ENCODE data around the gene OCEL1. TPM values are rescaled to one million over a fixed set of nuclear protein-coding genes. Genes with fewer than 3 reads are reported as not detected.
A peak's percentile ranks its signal among the peaks of the same experiment; 100 is the strongest.

OCEL1 gene
- total and polyA plus RNA-seq, 2 of the 13 experiments (the other 11 are each of a cell fraction or from before 2014, with no cell fraction given), result 10.6 to 17.2 TPM

DNA sequence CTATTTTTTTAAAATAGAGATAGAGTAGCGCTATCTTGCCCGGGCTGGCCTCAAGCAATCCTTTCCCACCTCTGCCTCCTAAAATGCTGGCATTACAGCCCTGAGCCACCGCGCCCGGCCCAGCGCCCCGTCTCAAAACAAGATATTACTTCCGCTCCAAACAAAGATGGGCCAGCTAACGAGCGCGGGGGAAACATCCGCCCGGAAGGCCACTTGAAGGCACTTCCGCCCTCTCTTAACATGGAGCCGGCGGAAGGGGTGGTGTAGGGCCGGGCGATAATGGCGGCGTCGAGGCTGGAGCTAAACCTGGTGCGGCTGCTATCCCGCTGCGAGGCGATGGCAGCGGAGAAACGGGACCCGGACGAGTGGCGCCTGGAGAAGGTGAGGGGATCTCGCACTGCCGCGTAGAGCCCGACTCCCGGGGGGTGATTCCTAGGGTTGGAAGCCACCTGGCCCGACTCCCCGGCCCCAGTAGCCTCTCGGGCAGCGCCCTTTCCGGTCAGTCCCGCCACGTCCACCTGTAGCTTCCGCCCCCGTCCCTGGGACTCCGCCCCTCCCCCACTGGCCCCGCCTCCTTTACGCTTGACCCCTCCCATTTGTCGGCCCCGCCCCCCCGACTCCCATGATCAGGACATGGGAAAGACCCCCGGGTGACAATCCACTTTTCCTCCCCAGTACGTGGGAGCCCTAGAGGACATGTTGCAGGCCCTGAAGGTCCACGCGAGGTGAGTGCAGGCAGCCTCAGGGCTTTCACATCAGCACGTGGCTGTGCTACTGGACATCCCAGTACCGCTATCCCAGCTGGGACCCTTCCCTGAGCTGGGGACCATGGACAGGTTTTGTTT is 10.7 kb upstream of the OCEL1 start, which contains the start of gene USE1 (continued):
- TF ChIP-seq, protein P1, sequence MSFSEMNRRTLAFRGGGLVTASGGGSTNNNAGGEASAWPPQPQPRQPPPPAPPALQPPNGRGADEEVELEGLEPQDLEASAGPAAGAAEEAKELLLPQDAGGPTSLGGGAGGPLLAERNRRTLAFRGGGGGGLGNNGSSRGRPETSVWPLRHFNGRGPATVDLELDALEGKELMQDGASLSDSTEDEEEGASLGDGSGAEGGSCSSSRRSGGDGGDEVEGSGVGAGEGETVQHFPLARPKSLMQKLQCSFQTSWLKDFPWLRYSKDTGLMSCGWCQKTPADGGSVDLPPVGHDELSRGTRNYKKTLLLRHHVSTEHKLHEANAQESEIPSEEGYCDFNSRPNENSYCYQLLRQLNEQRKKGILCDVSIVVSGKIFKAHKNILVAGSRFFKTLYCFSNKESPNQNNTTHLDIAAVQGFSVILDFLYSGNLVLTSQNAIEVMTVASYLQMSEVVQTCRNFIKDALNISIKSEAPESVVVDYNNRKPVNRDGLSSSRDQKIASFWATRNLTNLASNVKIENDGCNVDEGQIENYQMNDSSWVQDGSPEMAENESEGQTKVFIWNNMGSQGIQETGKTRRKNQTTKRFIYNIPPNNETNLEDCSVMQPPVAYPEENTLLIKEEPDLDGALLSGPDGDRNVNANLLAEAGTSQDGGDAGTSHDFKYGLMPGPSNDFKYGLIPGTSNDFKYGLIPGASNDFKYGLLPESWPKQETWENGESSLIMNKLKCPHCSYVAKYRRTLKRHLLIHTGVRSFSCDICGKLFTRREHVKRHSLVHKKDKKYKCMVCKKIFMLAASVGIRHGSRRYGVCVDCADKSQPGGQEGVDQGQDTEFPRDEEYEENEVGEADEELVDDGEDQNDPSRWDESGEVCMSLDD (CRISPR knock-in tag; IDR thresholded peaks at IDR 0.05; ENCODE audit: borderline replicate concordance), result no peak
- no peak for TF ChIP-seq HNRNPUL1 (IDR thresholded peaks at IDR 0.05; ENCODE audit: low read depth, low read length)
- TF ChIP-seq JUN (CRISPR knock-in tag; IDR thresholded peaks at IDR 0.05), result no peak
- no peak for TF ChIP-seq HDAC6 (IDR thresholded peaks at IDR 0.05; ENCODE audit: low read depth, low read length)
- TF ChIP-seq IKZF1 (IDR thresholded peaks at IDR 0.05), result no peak
- TF ChIP-seq REXO4 (CRISPR knock-in tag; IDR thresholded peaks at IDR 0.05; ENCODE audit: borderline replicate concordance), result no peak
- peak; percentile 76; the same call in 1 of the 2 replicates for TF ChIP-seq SRY (CRISPR knock-in tag; IDR thresholded peaks at IDR 0.05)
- no peak for TF ChIP-seq ZNF839 (CRISPR knock-in tag; IDR thresholded peaks at IDR 0.05; ENCODE audit: borderline replicate concordance)
- TF ChIP-seq KAT8 (CRISPR knock-in tag; IDR thresholded peaks at IDR 0.05), result peak; percentile 97
- TF ChIP-seq NR2C2 (CRISPR knock-in tag; IDR thresholded peaks at IDR 0.05; ENCODE audit: borderline replicate concordance), result peak; percentile 95
- TF ChIP-seq ZNF205 (CRISPR knock-in tag; IDR thresholded peaks at IDR 0.05), result no peak
- no peak for TF ChIP-seq HNF1A (IDR thresholded peaks at IDR 0.05; ENCODE audit: low read depth)
- peak; percentile 34; the same call in 1 of the 2 replicates for TF ChIP-seq HNF1A (CRISPR knock-in tag; IDR thresholded peaks at IDR 0.05; ENCODE audit: borderline replicate concordance)
- TF ChIP-seq PHF5A (CRISPR knock-in tag; IDR thresholded peaks at IDR 0.05; ENCODE audit: low read depth, unreplicated experiment), result no peak
- TF ChIP-seq HNRNPK (IDR thresholded peaks at IDR 0.05; ENCODE audit: low read depth, low read length, poor library complexity, severe bottlenecking), result peak; percentile 65
- TF ChIP-seq ZNF788 (CRISPR knock-in tag; IDR thresholded peaks at IDR 0.05; ENCODE audit: borderline replicate concordance), result peak; percentile 67; the same call in 1 of the 2 replicates
- no peak for TF ChIP-seq SOX5 (CRISPR knock-in tag; IDR thresholded peaks at IDR 0.05; ENCODE audit: borderline replicate concordance)
- TF ChIP-seq, protein P2, sequence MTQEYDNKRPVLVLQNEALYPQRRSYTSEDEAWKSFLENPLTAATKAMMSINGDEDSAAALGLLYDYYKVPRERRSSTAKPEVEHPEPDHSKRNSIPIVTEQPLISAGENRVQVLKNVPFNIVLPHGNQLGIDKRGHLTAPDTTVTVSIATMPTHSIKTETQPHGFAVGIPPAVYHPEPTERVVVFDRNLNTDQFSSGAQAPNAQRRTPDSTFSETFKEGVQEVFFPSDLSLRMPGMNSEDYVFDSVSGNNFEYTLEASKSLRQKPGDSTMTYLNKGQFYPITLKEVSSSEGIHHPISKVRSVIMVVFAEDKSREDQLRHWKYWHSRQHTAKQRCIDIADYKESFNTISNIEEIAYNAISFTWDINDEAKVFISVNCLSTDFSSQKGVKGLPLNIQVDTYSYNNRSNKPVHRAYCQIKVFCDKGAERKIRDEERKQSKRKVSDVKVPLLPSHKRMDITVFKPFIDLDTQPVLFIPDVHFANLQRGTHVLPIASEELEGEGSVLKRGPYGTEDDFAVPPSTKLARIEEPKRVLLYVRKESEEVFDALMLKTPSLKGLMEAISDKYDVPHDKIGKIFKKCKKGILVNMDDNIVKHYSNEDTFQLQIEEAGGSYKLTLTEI (CRISPR knock-in tag; conservative IDR thresholded peaks at IDR 0.05), result no peak
- TF ChIP-seq NFYC (CRISPR knock-in tag; IDR thresholded peaks at IDR 0.05), result peak; percentile 30; the same call in 1 of the 2 replicates
- no peak for TF ChIP-seq MIER2 (CRISPR knock-in tag; IDR thresholded peaks at IDR 0.05)
- no peak for TF ChIP-seq ZNF101 (CRISPR knock-in tag; IDR thresholded peaks at IDR 0.05; ENCODE audit: borderline replicate concordance, low read depth)
- no peak for TF ChIP-seq HNRNPH1 (optimal IDR thresholded peaks at IDR 0.05; ENCODE audit: low read depth, low read length)

Data from HepG2 (cell line).